HCT116 (cell line): ENCODE results near the gene ROGDI. TPM values are rescaled to one million over a fixed set of nuclear protein-coding genes. Genes with fewer than 3 reads are reported as not detected.

Experiments used
- ATAC-seq: fragments of 200-7000 bp; cut with Tn5 transposase; 2 replicates; pipeline ENCODE4 v1.9.1; 2020; ENCODE audit warnings: mild to moderate bottlenecking, moderate library complexity
- BruUV-seq: library from RNA; stranded (reverse); fragments of 400-500 nt; replicated peaks from 2 replicates; lab custom pipeline; 2021; lab: Mats Ljungman, UMichigan
- CTCF ChIA-PET: fragments of 300-600 bp; sonication (Branson Sonifier 250); formaldehyde crosslinking; loops from one replicate; lab custom pipeline; 2021; ENCODE audit warnings: antibody characterized with exemption; lab: Charles Lee
- POLR2A ChIA-PET: fragments of 300-600, 350-600 bp; sonication (Branson Sonifier 250); formaldehyde crosslinking; loops from one replicate; lab custom pipeline; 2021; ENCODE audit warnings: antibody characterized with exemption; lab: Charles Lee
- RAD21 ChIA-PET, 2 experiments: fragments of 300-600 bp; sonication (Branson Sonifier 250); formaldehyde crosslinking; loops; one replicate each; lab custom pipeline; 2023; ENCODE audit warnings: low total read pairs in 2 of 2; ENCODE audit not compliant: uncharacterized antibody in 2 of 2, unreplicated experiment in 2 of 2, low non-redundant PET in 1 of 2; lab: Charles Lee
- DNase-seq: peaks from one replicate; pipeline ENCODE4 v3.0.0-alpha.2; 2010; ENCODE audit warnings: low read depth, low spot score
- H2AFZ ChIP-seq: fragments of 200-600 bp; shearing (Covaris generic), sonication (generic); 2 replicates; pipeline ENCODE4 v1.6.1; 2017; ENCODE audit warnings: low read depth, mixed run types, mixed read lengths, antibody characterized with exemption, low read length; ENCODE audit not compliant: poor library complexity, severe bottlenecking
- H3K27ac ChIP-seq: 2 replicates; pipeline ENCODE4 v1.5.1; 2012; ENCODE audit warnings: low read depth, low read length
- H3K27me3 ChIP-seq: fragments of 200-600 bp; sonication (generic); 2 replicates; pipeline ENCODE4 v1.6.1; 2016; ENCODE audit warnings: mixed run types, low read length, mixed read lengths; ENCODE audit not compliant: insufficient read depth
- H3K36me3 ChIP-seq, 2 experiments: fragments of 200-500 bp in 1 of 2; fragments of 200-600 bp in 1 of 2; sonication (Bioruptor generic) in 1 of 2; sonication (generic) in 1 of 2; 2 replicates each; pipeline versions ENCODE4 v1.5.1 to v1.6.1; 2014 to 2016; ENCODE audit warnings: low read length in 2 of 2, inconsistent platforms in 1 of 2, mixed read lengths in 1 of 2, mixed run types in 1 of 2; ENCODE audit not compliant: insufficient read depth in 2 of 2, control insufficient read depth in 1 of 2
- H3K4me1 ChIP-seq, 2 experiments: fragments of 200-600 bp in 1 of 2; sonication (generic) in 1 of 2; 2 replicates each; pipeline versions ENCODE4 v1.5.1 to v1.6.1; 2012 to 2017; ENCODE audit warnings: low read length in 2 of 2, inconsistent platforms in 1 of 2, mild to moderate bottlenecking in 1 of 2, mixed read lengths in 1 of 2, mixed run types in 1 of 2, moderate library complexity in 1 of 2; ENCODE audit not compliant: insufficient read depth in 2 of 2, control insufficient read depth in 1 of 2
- H3K4me2 ChIP-seq: fragments of 200-600 bp; sonication (generic); 2 replicates; pipeline ENCODE4 v1.6.1; 2017; ENCODE audit warnings: mixed run types, low read length, mixed read lengths
- H3K4me3 ChIP-seq, 2 experiments: fragments of 200-600 bp in 1 of 2; sonication (generic) in 1 of 2; replicated peaks in 1 of 2; 2 replicates each; pipeline ENCODE4 v1.5.1; 2011 to 2016; ENCODE audit warnings: low read length in 2 of 2, control low read depth in 1 of 2, low read depth in 1 of 2, mild to moderate bottlenecking in 1 of 2, mixed read lengths in 1 of 2, mixed run types in 1 of 2
- H3K79me2 ChIP-seq: fragments of 200-600 bp; sonication (generic); 2 replicates; pipeline ENCODE4 v1.6.1; 2017; ENCODE audit warnings: mild to moderate bottlenecking, mixed run types, low read length, moderate library complexity, mixed read lengths; ENCODE audit not compliant: insufficient read depth
- H3K9ac ChIP-seq: fragments of 200-600 bp; sonication (generic); 2 replicates; pipeline ENCODE4 v1.6.1; 2016; ENCODE audit warnings: low read length, mixed read lengths
- H3K9me2 ChIP-seq: fragments of 200-600 bp; sonication (generic), shearing (Covaris generic); 2 replicates; pipeline ENCODE4 v1.6.1; 2017; ENCODE audit warnings: mixed run types, mild to moderate bottlenecking, moderate library complexity; ENCODE audit not compliant: insufficient read depth
- H3K9me3 ChIP-seq, 2 experiments: fragments of 200-500 bp in 1 of 2; fragments of 200-600 bp in 1 of 2; sonication (Bioruptor generic) in 1 of 2; sonication (generic) in 1 of 2; 2 replicates each; pipeline ENCODE4 v1.6.1; 2014 to 2017; ENCODE audit warnings: low read length in 2 of 2, mixed read lengths in 2 of 2, inconsistent platforms in 1 of 2, low read depth in 1 of 2, mild to moderate bottlenecking in 1 of 2, mixed run types in 1 of 2, moderate library complexity in 1 of 2; ENCODE audit not compliant: control insufficient read depth in 1 of 2, insufficient read depth in 1 of 2
- H4K20me1 ChIP-seq: fragments of 200-600 bp; sonication (generic), shearing (Covaris generic); 2 replicates; pipeline ENCODE4 v1.6.1; 2017; ENCODE audit warnings: mixed run types, mild to moderate bottlenecking, moderate library complexity; ENCODE audit not compliant: insufficient read depth
- CEBPB ChIP-seq: IDR thresholded peaks from 2 replicates; pipeline ENCODE4 v1.6.1; 2012; ENCODE audit warnings: low read depth
- CTCF ChIP-seq, 3 experiments: fragments of 200-600 bp in 1 of 3; sonication (generic) in 1 of 3; IDR thresholded peaks in 2 of 3; conservative IDR thresholded peaks in 1 of 3; 2 replicates each; pipeline ENCODE4 v1.5.1; 2012 to 2017; ENCODE audit warnings: low read depth in 2 of 3, low read length in 2 of 3, antibody characterized with exemption in 1 of 3, borderline replicate concordance in 1 of 3, control low read depth in 1 of 3, mild to moderate bottlenecking in 1 of 3, mixed read lengths in 1 of 3, mixed run types in 1 of 3, moderate library complexity in 1 of 3; ENCODE audit not compliant: insufficient read depth in 1 of 3
- EGR1 ChIP-seq: IDR thresholded peaks from 2 replicates; pipeline ENCODE4 v1.6.1; 2012; ENCODE audit warnings: low read depth
- ELF1 ChIP-seq: IDR thresholded peaks from 2 replicates; pipeline ENCODE4 v1.6.1; 2012; ENCODE audit warnings: low read depth, borderline replicate concordance
- MAX ChIP-seq: IDR thresholded peaks from 2 replicates; pipeline ENCODE4 v1.6.1; 2012
- POLR2AphosphoS5 ChIP-seq: IDR thresholded peaks from 2 replicates; pipeline ENCODE4 v1.6.1; 2011; ENCODE audit warnings: mild to moderate bottlenecking, low read depth, low read length, moderate library complexity
- RAD21 ChIP-seq: IDR thresholded peaks from 2 replicates; pipeline ENCODE4 v1.6.1; 2012; ENCODE audit warnings: low read depth, mild to moderate bottlenecking
- REST ChIP-seq: IDR thresholded peaks from 2 replicates; pipeline ENCODE4 v1.6.1; 2012; ENCODE audit warnings: low read depth
- TCF7L2 ChIP-seq: IDR thresholded peaks from 2 replicates; pipeline ENCODE4 v1.7.0; 2011; ENCODE audit warnings: borderline replicate concordance, inconsistent platforms; ENCODE audit not compliant: insufficient read depth, insufficient read length; ENCODE audit errors: extremely low read depth
- ZBTB33 ChIP-seq: IDR thresholded peaks from 2 replicates; pipeline ENCODE4 v1.6.1; 2011; ENCODE audit warnings: mild to moderate bottlenecking, low read length, moderate library complexity; ENCODE audit not compliant: insufficient replicate concordance; ENCODE audit errors: extremely low read depth
- intact Hi-C: fragments of 100-400 bp; cut with micrococcal nuclease; formaldehyde crosslinking; loops from 2 replicates; pipeline ENCODE4 v1.10.0; 2022
- total RNA-seq: library from RNA; stranded (reverse); gene quantifications from one replicate; pipeline ENCODE4 v1.2.1, GENCODE V29; 2021; ENCODE audit not compliant: unreplicated experiment

The ROGDI gene
- total RNA-seq, 1 experiment from 2014 or later = 20.1 TPM

GRCh38 chr16:4836727-4837126 is 34.3 kb upstream of the ROGDI start (continued):
- TF ChIP-seq POLR2AphosphoS5 (no peak), CTCF (IDR thresholded peaks at IDR 0.05 in 2 of 3, conservative IDR thresholded peaks at IDR 0.05 in 1 of 3; ENCODE audit: borderline replicate concordance in 1 of 3, insufficient read depth in 1 of 3, low read depth in 2 of 3, low read length in 2 of 3) (no peak)

- no peak for ATAC-seq
- CTCF ChIA-PET = no interaction called here
Observed at GRCh38 chr16:4833584-4833983, 31.2 kb upstream of the ROGDI start.

More at GRCh38 chr16:4833584-4833983, 31.2 kb upstream of the ROGDI start:
- RAD21 ChIA-PET = no interaction called here
- Histone ChIP-seq H2AFZ (no peak overlapping the region), H3K79me2 (peaks cover 22% of the 10 kb centered on the region), H3K27ac (no peak overlapping the region), H3K4me2 (no peak overlapping the region), H3K27me3 (no peaks in the 10 kb centered on the region), H3K9ac (no peak overlapping the region), H3K4me3 (no peak overlapping the region), H3K9me2 (no peaks in the 10 kb centered on the region), H3K4me1 (no peaks in the 10 kb centered on the region), H4K20me1 (no peaks in the 10 kb centered on the region)
- POLR2A ChIA-PET = no interaction called here
- no TSS peak for BruUV-seq
- intact Hi-C loops = no loop called here
- TF ChIP-seq MAX = no peak
- no peak for TF ChIP-seq RAD21
- TF ChIP-seq POLR2AphosphoS5 = no peak
- TF ChIP-seq ZBTB33 = no peak
- TF ChIP-seq CEBPB = no peak
- TF ChIP-seq TCF7L2 = no peak
- TF ChIP-seq ELF1 = no peak
- TF ChIP-seq REST = no peak
- TF ChIP-seq EGR1 = no peak
- no peak for TF ChIP-seq CTCF (IDR thresholded peaks at IDR 0.05 in 2 of 3, conservative IDR thresholded peaks at IDR 0.05 in 1 of 3; ENCODE audit: borderline replicate concordance in 1 of 3, insufficient read depth in 1 of 3, low read depth in 2 of 3, low read length in 2 of 3)
- TF ChIP-seq, all 23 proteins: peak for 0
- peaks cover 52 to 55% of the 10 kb centered on the region in 2 experiments for H3K36me3 ChIP-seq
- DNase-seq = no peak
- no peaks in the 10 kb centered on the region for H3K9me3 ChIP-seq
